Activated naive CD4-positive, alpha-beta T cell treated with Interleukin-2 at 50 U/mL for 16 hours (primary cell): Measurements from ENCODE around the gene NMRAL1.

Experiments
- DNase-seq: peaks from one replicate; pipeline ENCODE4 v3.0.0-alpha.2; 2020

Gene NMRAL1

GRCh38 chr16:4474192-4474961 lies at the start of gene NMRAL1:
Gene NMRAL1, minus strand, starts transcription at chr16:4474625. Its CDS starts 493 bp downstream, at chr16:4474132.
- peak; percentile 83 for DNase-seq

- no peak for DNase-seq
These were observed 49.3 kb upstream of the NMRAL1 start for GRCh38 chr16:4523686-4524085.

GRCh38 chr16:4522051-4522581 lies 47.7 kb upstream of the NMRAL1 start:
- no peak for DNase-seq

GRCh38 chr16:4520913-4521312 lies 46.5 kb upstream of the NMRAL1 start:
- DNase-seq, result no peak

- no peak for DNase-seq
These were observed 45.0 kb upstream of the NMRAL1 start for GRCh38 chr16:4519274-4520058.

- no peak for DNase-seq
These were observed 43.6 kb upstream of the NMRAL1 start for GRCh38 chr16:4517812-4518680.

- DNase-seq, result no peak
These were observed 41.3 kb upstream of the NMRAL1 start for GRCh38 chr16:4515611-4516233.

GRCh38 chr16:4514606-4515005 lies 40.2 kb upstream of the NMRAL1 start:
- DNase-seq, result no peak

- DNase-seq, result no peak
These were observed 39.5 kb upstream of the NMRAL1 start for GRCh38 chr16:4513881-4514280.

GRCh38 chr16:4513086-4513860 lies 38.8 kb upstream of the NMRAL1 start:
- DNase-seq, result no peak

GRCh38 chr16:4512473-4512872 lies 38.0 kb upstream of the NMRAL1 start:
- no peak for DNase-seq

GRCh38 chr16:4511441-4512082 lies 37.1 kb upstream of the NMRAL1 start:
- DNase-seq, result no peak

GRCh38 chr16:4510747-4511426 lies 36.5 kb upstream of the NMRAL1 start:
- DNase-seq, result no peak

GRCh38 chr16:4510131-4510530 lies 35.7 kb upstream of the NMRAL1 start:
- no peak for DNase-seq

GRCh38 chr16:4509420-4509819 lies 35.0 kb upstream of the NMRAL1 start:
- DNase-seq, result no peak

- no peak for DNase-seq
These were observed 34.4 kb upstream of the NMRAL1 start for GRCh38 chr16:4508806-4509205.

GRCh38 chr16:4507588-4508345 lies 33.3 kb upstream of the NMRAL1 start:
- no peak for DNase-seq

- DNase-seq, result peak; percentile 57
These were observed 32.0 kb upstream of the NMRAL1 start for GRCh38 chr16:4506450-4506849.

- peak; percentile 65 for DNase-seq
These were observed 31.1 kb upstream of the NMRAL1 start for GRCh38 chr16:4505356-4506147.
